OCI-LY7 (cell line): ENCODE data around the gene CTBP2.

Experiments
- EZH2phosphoT487 ChIP-seq: fragments of 200-600 bp; sonication (generic); IDR thresholded peaks from 2 replicates; pipeline ENCODE4 v1.6.1; 2018; ENCODE audit warnings: low read depth, borderline replicate concordance, mild to moderate bottlenecking, mixed run types, antibody characterized with exemption, low read length, moderate library complexity, mixed read lengths
- TF ChIP-seq, protein P1 (sequence below): fragments of 200-600 bp; sonication (generic); conservative IDR thresholded peaks from 2 replicates; pipeline ENCODE4 v1.5.1; 2014; ENCODE audit warnings: mild to moderate bottlenecking, antibody characterized with exemption, low read length, moderate library complexity, mixed read lengths

DNA sequence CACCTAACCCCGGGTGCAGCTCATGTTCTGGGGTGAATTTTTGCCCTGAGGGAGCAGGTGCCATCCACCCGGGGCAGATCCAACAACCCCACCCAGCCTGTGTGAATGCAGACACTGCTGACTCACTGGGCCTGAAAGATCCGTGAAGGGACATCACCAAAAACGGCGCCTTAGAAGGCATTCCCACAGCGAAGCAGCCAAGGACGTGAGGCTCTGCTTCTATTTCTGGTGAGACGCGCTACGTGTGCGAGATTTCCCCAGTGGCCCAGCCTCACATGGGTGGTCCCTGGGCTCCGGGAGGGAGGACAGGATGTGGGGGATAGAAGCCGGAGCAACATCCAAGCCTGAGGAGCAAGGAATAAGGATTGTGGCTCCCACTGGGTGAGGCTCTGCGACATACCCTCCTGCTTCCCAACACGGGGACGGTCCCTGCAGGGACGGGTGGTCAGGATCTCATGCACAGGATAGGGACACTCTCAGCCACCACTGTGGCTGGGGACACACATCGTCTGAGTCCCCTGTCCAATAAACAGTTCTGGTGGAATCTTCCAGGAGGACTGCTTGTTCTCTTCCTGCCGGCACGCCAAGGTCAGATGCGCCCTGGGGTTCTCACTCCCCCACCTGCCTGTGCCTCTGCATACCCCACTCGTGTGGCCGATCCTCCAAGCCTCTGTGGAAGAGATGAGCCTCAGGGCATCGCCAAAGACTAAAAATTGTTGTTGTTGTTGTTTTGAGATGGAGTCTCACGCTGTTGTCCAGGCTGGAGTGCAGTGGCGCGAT is 148.2 kb downstream of the CTBP2 start:
- TF ChIP-seq, protein P1, sequence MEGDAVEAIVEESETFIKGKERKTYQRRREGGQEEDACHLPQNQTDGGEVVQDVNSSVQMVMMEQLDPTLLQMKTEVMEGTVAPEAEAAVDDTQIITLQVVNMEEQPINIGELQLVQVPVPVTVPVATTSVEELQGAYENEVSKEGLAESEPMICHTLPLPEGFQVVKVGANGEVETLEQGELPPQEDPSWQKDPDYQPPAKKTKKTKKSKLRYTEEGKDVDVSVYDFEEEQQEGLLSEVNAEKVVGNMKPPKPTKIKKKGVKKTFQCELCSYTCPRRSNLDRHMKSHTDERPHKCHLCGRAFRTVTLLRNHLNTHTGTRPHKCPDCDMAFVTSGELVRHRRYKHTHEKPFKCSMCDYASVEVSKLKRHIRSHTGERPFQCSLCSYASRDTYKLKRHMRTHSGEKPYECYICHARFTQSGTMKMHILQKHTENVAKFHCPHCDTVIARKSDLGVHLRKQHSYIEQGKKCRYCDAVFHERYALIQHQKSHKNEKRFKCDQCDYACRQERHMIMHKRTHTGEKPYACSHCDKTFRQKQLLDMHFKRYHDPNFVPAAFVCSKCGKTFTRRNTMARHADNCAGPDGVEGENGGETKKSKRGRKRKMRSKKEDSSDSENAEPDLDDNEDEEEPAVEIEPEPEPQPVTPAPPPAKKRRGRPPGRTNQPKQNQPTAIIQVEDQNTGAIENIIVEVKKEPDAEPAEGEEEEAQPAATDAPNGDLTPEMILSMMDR: no peak
- no peak for TF ChIP-seq EZH2phosphoT487
